Stimulated activated CD8-positive, alpha-beta memory T cell treated with anti-CD3 and anti-CD28 coated beads, Interleukin-12 subunit alpha, Interleukin-12 subunit beta, amount 100 ng/mL, for 1 hour (primary cell): ENCODE measurements around the gene TAOK2.
"Not testable (repeated sequence)": the region's sequence is repeated elsewhere in the genome, so short reads cannot be mapped to it uniquely, and the experiment has no call there.

Source experiments
- DNase-seq: peaks from one replicate; pipeline ENCODE4 v3.0.0-alpha.2; 2020; ENCODE audit warnings: low read depth

TAOK2 gene

DNA sequence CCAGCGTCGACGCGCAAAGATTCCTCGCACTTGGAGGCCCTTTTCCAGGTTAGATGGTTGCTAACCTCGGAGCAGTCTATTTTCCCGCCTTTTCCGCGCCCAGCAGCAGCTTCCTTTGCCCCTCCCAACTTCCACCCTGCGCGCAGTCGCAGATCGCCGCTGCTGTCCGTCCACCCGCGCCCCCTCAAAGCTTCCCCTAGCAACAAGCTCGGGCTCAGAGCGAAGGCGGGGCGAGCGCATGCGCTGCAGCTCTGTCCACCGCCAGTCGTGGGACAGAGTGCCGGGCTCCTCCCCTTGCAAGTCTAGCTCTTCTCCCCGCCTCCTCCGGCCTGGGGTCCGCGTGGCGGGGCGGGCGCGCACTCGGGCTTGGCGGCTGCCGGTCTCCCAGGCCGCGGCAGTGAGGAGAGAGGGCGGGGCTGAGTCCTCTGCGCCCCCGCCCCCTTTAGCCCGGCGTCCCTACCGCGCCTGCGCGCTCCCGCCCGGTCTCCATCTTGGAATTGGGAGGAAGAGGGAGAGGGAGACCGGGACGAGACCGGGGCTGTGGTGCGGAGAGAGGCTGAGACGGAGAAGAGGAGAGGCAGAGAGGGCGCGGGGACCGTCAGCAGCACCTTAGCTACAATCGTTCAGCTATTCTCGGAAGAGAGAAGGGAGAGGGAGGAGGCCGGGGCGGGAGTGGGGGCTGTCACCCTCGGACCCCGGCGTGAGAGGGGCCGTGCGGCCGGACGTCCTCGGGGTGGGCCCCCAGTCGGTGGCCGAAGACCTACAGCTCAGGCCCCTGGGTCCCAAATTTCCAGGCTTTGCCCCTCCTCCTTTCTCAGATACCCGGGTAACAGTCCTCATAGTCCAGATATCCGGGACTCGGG, at the start of gene TAOK2:
TAOK2 (plus strand) TSS at position 485 of the 863 bp plus-strand sequence. CDS start 3,905 bp downstream, outside the sequence.
- peak; percentile 83 for DNase-seq

DNA sequence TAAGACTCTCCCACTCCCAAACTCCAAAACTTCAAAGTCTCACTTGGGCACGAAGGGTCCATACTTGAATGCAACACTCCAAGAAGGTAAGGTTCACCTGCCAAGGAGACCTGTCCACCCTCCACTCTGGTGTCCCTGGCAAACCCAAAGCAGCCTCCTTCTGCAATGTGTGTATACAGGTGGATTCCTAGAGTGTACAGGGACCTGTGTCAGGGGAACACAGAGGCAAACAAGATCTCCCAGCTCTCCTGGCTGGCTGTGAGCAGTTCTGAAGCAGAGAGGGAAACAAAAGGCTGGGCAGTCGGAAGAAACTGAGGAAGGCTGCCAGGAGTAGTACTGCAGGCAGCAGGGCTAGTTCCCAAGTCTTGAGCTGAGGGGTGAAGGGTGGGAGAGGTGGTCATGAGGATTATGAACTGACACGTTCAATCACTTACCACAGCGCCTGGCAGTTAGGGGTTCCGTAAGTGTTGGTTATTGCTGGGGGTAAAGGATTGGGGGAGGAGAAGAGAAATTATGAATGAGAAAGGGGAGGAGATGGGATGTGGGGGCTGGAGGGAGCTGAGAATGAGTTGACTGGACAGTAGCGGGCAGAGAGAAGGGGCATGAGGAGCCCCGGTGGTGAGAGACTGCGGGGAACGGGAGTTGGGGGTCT, 48.4 kb upstream of the TAOK2 start:
- no peak for DNase-seq

DNA sequence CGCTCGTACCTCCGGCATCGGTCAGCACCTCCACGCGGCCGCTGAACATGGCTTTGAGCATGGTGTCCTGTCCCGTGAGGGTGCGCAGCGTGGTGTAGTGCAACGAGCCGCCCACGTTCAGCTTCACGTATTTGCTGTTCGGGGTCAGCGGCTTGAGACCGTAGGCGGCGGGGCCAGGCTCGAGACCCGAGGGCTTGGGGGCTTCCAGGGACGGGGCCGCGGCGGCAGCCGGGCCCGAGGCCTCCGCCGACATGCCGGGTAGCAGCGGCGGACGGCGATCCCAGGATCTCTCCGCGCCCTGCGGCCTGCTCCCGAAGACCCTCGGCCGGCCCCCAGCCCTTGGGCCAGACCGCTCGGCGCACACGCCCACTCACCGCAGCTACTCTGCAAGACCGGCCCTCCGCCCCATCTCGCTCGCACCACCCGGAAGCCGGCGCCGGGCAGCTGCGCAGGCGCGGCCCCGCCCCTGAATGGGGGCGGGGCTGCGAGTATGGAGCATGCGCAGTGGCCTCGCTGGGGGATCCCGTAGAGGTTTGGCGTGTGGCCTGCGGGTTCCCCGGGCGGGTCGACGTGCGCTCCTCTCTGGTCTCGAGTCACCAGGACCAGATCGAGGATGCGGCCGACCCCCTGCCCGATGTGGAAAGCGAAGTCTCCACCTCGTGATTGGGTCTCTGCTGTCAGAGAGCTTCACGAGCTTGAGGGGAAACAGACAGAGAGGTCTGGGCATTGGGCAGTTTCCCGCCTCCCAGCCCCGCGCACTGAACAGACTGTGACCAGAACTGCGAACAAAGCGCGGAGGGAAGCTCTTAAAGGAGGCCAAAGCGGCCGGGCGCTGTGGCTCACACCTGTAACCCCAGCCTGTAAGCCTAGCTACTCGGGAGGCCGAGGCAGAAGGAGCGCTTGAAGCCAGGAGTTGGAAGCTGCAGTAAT, 47.6 kb upstream of the TAOK2 start, which contains the start of gene KCTD13:
KCTD13 (minus strand) TSS at position 446 of the 930 bp plus-strand sequence; CDS start at position 253, 193 bp downstream.
- DNase-seq = peak; percentile 83

DNA sequence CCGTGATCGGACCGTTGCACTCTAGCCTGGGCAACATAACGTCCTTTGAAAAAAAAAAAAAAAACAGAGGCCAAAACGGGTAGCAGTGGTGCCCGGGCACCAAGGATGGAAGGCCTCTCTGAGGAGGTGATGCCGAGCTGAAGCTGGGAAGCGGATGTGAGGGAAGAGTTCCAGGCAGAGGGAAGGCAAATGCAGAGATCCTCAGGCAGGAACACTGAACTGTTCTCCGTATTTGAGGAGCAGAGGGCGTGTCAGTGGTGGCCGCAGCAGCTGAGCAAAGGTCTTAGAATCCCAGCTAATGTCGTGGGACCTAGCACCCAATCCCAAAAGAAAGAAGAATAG, 47.0 kb upstream of the TAOK2 start:
- no peak for DNase-seq

DNA sequence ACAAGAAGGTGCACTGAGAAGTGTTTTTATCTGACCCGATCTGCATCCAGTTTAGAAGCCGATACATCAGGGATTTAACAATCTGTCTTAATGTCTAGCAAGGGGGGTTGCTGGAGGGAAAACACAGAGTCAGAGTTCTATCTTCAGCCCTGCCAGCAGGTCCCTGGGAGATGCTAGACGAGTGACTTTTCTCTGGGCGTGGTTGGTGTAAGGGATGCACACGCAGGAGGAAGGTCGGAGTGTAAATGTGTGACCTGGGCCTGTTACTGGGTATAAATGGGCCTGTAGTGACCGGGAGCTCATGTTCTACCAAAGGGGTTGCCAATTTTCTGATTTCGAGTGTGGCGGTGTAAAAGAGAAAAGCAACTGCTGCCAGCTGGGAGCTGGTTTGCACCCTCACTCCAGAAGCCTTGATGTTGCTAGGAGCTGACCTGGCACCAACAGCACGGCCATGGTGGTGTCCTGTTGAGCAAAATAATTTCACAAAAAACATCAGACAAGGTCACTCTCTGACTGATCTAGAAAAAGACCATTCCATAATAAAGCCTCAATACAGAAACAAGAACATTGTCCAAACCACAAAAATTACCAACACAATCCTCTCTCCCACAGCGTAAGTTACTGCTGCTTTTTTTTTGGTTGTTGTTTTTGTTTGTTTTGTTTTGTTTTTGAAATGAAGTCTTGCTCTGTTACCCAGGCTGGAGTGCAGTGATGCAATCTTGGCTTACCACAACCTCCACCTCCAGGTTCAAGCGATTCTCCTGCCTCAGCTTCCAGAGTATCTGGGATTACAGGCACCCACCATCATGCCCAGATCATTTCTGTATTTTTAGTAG, 46.4 kb upstream of the TAOK2 start:
- no peak for DNase-seq

DNA sequence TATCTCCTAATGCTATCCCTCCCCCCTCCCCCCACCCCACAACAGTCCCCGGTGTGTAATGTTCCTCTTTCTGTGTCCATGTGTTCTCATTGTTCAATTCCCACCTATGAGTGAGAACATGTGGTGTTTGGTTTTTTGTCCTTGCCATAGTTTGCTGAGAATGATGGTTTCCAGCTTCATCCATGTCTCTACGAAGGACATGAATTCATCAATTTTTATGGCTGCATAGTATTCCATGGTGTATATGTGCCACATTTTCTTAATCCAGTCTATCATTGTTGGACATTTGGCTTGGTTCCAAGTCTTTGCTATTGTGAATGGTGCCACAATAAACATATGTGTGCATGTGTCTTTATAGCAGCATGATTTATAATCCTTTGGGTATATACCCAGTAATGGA, 41.9 kb upstream of the TAOK2 start:
- DNase-seq = not testable (repeated sequence)

DNA sequence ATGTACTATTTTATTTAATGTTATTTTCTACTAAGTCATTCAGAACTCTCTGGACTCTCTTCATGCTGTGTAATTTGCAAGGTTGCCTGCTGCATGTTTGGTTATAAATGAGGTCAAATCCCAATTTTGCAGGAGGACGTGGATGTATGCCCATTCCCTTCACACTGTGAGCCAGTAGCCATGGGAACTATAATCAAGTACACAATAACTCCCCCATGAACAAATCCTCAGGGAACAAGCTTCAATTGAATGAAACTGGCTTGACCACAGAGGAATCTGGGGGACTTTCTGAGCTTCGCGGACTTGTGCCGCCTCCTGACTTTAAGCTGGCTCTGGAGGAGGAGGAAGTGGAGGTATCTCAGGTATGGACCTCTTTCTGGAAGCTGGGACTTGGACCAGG, 33.0 kb upstream of the TAOK2 start:
- DNase-seq = no peak

DNA sequence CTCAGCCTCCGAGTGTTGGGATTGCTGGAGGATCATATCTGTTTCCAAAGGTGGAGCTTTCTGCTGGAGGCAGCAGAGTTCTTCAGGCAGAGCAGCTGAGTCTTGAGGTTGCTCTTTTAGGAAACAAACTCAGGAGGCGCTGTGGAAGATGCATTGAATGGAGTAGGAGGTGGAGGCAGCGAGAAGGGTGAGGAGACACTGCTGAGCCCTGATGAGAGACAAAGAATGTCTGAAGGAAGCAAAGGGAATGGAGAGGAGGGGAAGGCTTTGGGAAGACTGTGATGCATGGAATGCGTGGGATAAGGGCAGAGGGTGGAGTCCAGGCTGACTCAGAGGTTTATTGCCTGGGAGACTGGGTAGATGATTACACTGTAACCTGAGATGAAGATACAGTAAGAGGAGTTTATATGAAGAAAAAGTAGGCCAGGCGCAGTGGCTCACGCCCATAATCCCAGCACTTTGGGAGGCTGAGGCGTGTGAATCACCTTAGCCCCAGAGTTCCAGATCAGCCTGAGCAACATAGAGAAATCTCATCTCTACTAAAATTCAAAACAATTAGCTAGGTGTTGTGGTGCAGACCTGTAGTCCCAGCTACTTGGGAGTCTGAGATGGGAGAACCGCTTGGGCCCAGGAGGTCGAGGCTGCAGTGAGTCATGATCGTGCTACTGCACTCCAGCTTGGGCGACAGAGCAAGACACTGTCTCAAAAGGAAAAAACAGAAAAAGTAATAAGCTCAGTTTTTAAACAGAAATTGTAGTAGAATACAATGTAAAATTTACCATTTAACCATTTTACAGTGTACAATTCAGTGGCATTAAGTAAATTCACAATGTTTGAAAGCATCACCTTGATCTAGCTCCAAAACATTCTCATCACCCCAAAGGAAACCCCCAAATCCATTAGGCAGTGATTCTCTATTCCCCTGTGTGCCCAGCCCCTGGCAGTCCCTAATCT, 29.5 kb upstream of the TAOK2 start:
- no peak for DNase-seq

DNA sequence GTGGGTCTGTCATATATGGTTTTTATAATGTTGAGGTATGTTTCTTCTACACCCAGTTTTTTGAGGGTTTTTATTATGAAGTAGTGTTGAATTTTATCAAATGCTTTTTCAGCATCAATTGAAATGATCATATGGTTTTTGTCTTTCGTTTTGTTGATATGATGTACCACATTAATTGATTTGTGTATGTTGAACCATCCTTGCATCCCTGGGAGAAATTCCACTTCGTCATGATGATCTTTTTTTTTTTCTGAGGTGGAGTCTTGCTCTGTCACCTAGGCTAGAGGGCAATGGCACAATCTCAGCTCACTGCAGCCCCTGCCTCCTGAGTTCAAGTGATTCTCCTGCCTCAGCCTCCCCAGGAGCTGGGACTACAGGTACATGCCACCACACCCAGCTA, 25.8 kb upstream of the TAOK2 start:
- DNase-seq = no peak

DNA sequence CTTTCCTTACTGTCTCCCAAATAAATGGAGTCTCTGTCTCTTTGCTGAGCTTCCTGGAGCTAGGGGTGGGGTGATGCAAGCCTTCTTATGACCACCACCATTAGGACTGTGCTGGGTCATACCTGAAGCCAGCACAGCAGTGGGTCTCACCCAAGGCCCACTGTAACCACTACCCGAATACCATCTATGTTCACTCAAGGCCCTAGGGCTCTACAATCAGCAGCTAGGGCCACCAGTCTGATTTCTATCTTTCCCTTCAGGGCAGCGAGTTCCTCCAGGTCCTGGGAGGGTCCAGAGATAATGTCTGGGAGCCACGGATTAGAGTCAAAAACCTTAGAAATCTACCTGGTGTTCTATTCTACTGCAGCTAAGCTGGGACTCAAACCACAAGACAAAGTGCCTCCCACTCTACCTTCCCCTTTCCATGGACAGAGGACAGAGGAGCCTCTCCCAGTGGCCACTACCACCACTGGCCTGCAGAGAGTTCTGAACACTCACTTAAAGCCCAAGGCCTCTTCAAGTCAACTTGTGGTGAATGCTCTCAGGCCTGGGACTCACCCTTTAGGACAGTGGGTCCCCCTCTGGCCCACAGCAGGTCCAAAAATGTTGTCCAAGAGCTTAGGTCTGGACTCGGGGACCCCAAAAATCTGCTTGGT, 22.7 kb upstream of the TAOK2 start:
- no peak for DNase-seq

DNA sequence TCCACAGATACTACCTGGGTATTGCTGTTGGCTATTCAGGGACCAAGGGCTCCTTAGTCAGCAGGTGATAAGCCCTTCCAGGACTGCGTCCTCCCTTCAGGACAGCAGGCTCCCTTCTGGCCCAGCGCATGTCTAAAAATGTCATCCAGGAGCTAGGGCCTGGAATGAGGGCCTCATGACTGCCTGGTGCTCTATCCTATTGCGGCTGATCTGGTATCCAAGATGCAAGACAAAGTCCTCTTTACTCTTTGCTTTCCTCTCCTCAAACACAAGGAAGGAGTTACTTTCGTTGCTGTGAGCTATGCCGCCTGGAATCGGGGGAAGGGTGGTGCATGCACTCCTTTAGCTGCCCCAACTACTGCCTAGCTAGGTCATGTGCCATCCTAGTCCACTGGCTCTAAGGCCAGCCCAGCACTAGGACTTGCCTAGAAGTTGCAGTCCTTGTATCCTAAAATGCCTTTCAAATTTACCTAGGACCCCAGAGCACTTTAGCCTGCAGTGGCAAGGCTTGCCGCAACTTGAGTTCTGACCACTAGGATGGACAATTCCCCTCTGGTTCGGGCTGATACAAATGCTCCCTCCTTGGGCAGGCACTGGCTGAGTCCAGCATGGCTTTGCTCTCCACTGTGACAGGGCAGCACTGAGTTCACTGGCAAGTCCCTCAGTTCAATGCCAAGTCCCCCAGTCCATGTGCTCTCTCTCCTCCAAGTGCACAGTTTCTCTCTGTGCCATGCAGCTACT, 21.9 kb upstream of the TAOK2 start:
- DNase-seq = no peak

DNA sequence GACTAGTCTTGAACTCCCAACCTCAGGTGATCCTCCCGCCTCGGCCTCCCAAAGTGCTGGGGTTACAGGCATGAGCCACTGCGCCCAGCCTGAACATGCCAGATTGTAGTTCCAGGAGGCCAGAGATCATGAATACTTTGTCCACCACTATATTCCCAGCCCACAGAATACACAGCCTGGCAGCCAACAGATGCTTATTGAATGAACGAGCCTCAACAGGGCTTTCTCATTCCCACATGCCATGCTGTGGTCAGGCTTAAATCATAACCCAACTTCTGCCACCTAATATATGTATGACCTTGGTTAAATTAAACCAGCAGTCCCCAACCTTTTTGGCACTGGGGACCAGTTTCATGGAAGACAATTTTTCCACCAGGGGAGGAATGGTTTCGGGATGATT, 14.9 kb upstream of the TAOK2 start:
- DNase-seq = no peak

DNA sequence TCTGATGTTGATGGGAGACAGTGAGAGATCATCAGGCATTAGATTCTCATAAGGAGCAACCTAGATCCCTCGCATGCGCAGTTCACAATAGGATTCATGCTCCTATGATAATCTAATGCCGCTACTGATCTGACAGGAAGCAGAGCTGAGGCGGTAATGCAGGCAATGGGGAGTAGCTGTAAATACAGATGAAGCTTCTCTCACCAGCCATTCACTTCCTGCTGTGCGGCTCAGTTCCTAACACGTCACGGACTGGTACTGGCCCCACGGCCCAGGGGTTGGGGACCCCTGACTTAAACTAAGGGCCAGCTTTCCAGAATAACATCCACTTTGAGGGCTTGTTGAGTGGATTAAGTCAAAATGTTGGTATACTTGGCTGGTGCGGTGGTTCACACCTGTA, 14.4 kb upstream of the TAOK2 start:
- no peak for DNase-seq

DNA sequence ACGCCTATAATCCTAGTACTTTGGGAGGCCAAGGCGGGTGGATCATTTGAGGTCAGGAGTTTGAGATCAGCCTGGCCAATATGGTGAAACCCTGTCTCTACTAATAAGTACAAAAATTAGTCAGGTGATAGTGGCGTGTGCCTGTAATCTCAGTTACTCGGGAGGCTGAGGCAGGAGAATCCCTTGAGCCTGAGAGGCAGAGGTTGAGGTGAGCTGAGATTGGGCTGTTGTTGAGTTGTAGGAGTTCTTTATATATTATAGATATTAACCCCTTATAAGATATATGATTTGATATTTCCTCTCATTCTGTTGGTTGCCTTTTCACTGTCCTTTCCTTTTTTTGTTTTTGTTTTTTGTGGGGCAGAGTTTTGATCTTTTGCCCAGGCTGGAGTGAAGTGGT, 13.8 kb upstream of the TAOK2 start:
- not testable (repeated sequence) for DNase-seq

DNA sequence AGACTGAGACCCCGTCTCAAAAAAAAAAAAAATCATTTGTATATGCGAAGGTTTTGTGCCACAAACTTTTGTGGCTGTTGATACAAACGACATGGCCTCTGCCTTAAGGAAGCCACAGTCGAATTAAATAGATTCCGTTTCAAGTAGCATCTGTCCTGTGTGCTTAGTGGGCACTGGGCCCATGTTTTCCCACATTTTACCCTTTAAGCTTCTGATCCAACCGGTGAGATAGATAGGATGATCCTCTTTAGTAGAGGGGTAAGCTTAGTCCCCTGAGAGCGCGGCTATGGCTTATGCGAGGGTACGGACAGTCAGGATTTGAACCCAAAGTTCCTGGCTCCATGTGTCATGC, 12.6 kb upstream of the TAOK2 start:
- no peak for DNase-seq

DNA sequence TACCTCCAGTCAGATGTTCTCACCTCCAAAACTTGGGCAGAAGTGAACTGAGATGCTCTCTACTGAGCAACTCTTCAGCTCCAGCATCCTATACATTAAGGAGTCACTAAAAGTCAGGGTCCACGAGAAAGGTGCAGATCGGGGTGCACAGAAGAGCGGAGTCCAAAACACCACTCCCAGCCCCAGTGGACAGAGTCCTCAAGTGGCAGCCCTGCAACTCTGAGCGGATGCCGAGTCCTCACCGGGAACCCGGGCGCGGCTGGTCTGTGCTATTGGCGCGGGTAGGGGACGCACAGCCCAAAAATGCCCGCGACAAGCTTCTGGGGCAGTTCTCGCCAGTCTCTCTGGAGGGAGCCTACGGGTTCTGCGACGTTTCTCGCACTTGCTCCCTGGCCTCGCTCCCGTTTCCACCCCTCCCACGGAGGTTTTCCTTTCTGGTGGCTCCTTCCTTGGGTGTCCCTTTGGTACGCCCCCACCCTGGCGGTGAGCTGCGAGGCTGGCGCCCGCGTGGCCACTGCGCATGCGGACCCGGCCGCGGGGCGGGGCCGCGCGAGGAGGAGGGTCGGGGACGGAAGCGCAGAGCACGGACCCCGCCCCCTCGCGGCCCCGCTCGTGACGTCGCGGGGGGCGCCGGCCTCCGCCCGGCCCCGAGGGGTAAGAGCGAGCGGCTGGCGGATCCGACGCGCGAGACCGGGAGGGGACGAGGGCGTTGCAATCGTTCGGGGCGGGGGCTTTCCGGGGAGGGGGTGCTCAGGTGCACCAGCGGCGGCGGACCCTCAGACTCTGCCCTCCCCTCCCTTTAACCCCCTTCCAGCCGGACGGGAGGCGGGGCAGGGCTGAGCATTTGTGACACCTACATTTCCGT, 12.0 kb upstream of the TAOK2 start, which contains the start of gene TMEM219:
TMEM219 (plus strand) TSS at position 601 of the 865 bp plus-strand sequence. CDS start 1,065 bp downstream, outside the sequence.
- peak; percentile 84 for DNase-seq

DNA sequence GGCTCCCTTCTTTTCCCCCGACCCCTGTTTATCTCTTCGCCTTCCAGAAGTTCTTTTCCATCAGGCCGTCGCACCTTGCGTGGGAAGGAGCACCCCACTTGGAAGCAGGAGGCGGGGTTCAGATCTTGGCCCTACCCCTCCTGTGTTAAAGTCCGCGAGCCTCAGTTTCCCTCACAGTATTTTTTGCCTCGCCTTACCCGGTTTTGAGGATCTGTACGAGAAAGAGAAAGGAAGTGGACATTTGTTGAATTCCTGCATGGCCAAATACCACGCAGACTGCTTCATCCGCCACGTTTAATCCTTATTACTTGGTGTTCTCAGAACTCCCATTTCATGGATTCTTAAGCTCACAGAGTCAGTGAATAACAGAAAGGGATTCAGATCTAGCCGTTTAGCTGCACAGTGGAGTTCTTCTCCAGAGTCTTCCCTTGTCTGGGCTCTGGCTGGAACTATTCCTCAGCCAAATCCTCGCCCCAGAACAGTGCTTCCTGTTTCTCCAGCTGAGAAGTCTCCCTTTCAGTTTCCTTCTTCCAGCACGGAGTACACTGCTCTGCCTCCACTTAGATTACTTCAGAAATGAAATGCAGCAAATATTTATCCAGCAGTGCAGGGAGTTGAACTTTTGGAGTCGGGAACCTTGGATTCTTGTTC, 11.2 kb upstream of the TAOK2 start:
- DNase-seq = no peak
